WTC11 (cell line): ENCODE results near the gene PHKB. TPM values are rescaled to one million over a fixed set of nuclear protein-coding genes. Genes with fewer than 3 reads are reported as not detected.

Source experiments
- ATAC-seq: fragments of 200-7000 bp; cut with Tn5 transposase; 2 replicates; pipeline ENCODE4 v1.10.0; 2021; ENCODE audit warnings: mild to moderate bottlenecking, moderate library complexity
- CTCF ChIA-PET: fragments of 300-600 bp; sonication (Branson Sonifier 250); formaldehyde crosslinking; loops from one replicate; lab custom pipeline; 2021; ENCODE audit warnings: antibody characterized with exemption; lab: Charles Lee
- POLR2A ChIA-PET: fragments of 350-600 bp; sonication (Branson Sonifier 250); formaldehyde crosslinking; loops from one replicate; lab custom pipeline; 2021; ENCODE audit warnings: antibody characterized with exemption; lab: Charles Lee
- DNase-seq: peaks from one replicate; pipeline ENCODE4 v3.0.0; 2021; ENCODE audit warnings: low spot score
- H3K27ac Mint-ChIP-seq: 2 replicates; pipeline ENCODE4 v1.8.0; 2021; ENCODE audit warnings: mixed read lengths
- H3K27me3 Mint-ChIP-seq: 2 replicates; pipeline ENCODE4 v1.8.0; 2021; ENCODE audit warnings: low read depth, mild to moderate bottlenecking, moderate library complexity, mixed read lengths
- H3K36me3 Mint-ChIP-seq: 2 replicates; pipeline ENCODE4 v1.8.0; 2021; ENCODE audit warnings: mixed read lengths
- H3K4me1 Mint-ChIP-seq: 2 replicates; pipeline ENCODE4 v1.8.0; 2022; ENCODE audit warnings: mixed read lengths
- H3K4me3 Mint-ChIP-seq: 2 replicates; pipeline ENCODE4 v1.8.0; 2021; ENCODE audit warnings: mild to moderate bottlenecking, moderate library complexity, mixed read lengths
- H3K9me3 Mint-ChIP-seq: 2 replicates; pipeline ENCODE4 v1.8.0; 2021; ENCODE audit warnings: mixed read lengths
- ARID4B ChIP-seq: sonication (generic); formaldehyde crosslinking; IDR thresholded peaks from 2 replicates; pipeline ENCODE4 v1.8.0; 2023; ENCODE audit warnings: missing genetic modification reagents, mild to moderate bottlenecking, borderline replicate concordance
- ATF6 ChIP-seq: sonication (generic); formaldehyde crosslinking; IDR thresholded peaks from 2 replicates; pipeline ENCODE4 v1.8.1; 2023; ENCODE audit warnings: mild to moderate bottlenecking, missing genetic modification reagents
- CREB1 ChIP-seq: sonication (generic); formaldehyde crosslinking; IDR thresholded peaks from 2 replicates; pipeline ENCODE4 v1.8.0; 2023; ENCODE audit warnings: mild to moderate bottlenecking, missing genetic modification reagents
- CTCF ChIP-seq: fragments of 200-600 bp; IDR thresholded peaks from 2 replicates; pipeline ENCODE4 v1.8.0; 2022; ENCODE audit warnings: antibody characterized with exemption
- ERG ChIP-seq: fragments of 250-450 bp; sonication (Bioruptor Pico); IDR thresholded peaks from 2 replicates; pipeline ENCODE4 v1.8.0; 2021; ENCODE audit warnings: mild to moderate bottlenecking
- GRHL2 ChIP-seq: fragments of 250-450 bp; sonication (Bioruptor Pico); IDR thresholded peaks from 2 replicates; pipeline ENCODE4 v1.8.0; 2022; ENCODE audit warnings: mild to moderate bottlenecking, moderate library complexity; ENCODE audit not compliant: insufficient replicate concordance, severe bottlenecking
- GTF2I ChIP-seq: fragments of 250-450 bp; sonication (Bioruptor Pico); conservative IDR thresholded peaks from 2 replicates; pipeline ENCODE4 v1.4.0; 2021; ENCODE audit warnings: mild to moderate bottlenecking
- HMGA2 ChIP-seq: fragments of 250-450 bp; sonication (Bioruptor Pico); IDR thresholded peaks from 2 replicates; pipeline ENCODE4 v1.4.0; 2021; ENCODE audit warnings: mild to moderate bottlenecking, moderate library complexity
- IRF2 ChIP-seq: sonication (generic); formaldehyde crosslinking; IDR thresholded peaks from 2 replicates; pipeline ENCODE4 v1.8.0; 2022; ENCODE audit warnings: low read depth, missing genetic modification reagents, borderline replicate concordance
- JAZF1 ChIP-seq: fragments of 250-450 bp; sonication (Bioruptor Pico); IDR thresholded peaks from 2 replicates; pipeline ENCODE4 v1.9.0; 2021; ENCODE audit warnings: moderate library complexity, mild to moderate bottlenecking, inconsistent platforms
- MYBL2 ChIP-seq: sonication (generic); formaldehyde crosslinking; IDR thresholded peaks from 2 replicates; pipeline ENCODE4 v1.8.1; 2023; ENCODE audit warnings: mild to moderate bottlenecking, moderate library complexity, missing genetic modification reagents
- NR2C2 ChIP-seq: sonication (generic); formaldehyde crosslinking; IDR thresholded peaks from 2 replicates; pipeline ENCODE4 v1.8.0; 2022; ENCODE audit warnings: mild to moderate bottlenecking, missing genetic modification reagents
- PREB ChIP-seq: sonication (generic); formaldehyde crosslinking; IDR thresholded peaks from 2 replicates; pipeline ENCODE4 v1.8.1; 2022; ENCODE audit warnings: mild to moderate bottlenecking, missing genetic modification reagents, moderate library complexity, borderline replicate concordance
- PRRX2 ChIP-seq: fragments of 250-450 bp; sonication (Bioruptor Pico); IDR thresholded peaks from 2 replicates; pipeline ENCODE4 v1.8.0; 2021; ENCODE audit warnings: mild to moderate bottlenecking
- USF2 ChIP-seq: sonication (generic); formaldehyde crosslinking; IDR thresholded peaks from 2 replicates; pipeline ENCODE4 v1.8.1; 2023; ENCODE audit warnings: mild to moderate bottlenecking, missing genetic modification reagents, moderate library complexity
- ZBTB21 ChIP-seq: sonication (generic); formaldehyde crosslinking; IDR thresholded peaks from 2 replicates; pipeline ENCODE4 v1.8.1; 2023; ENCODE audit warnings: mild to moderate bottlenecking, missing genetic modification reagents, borderline replicate concordance
- ZNF232 ChIP-seq: sonication (generic); formaldehyde crosslinking; IDR thresholded peaks from 2 replicates; pipeline ENCODE4 v1.8.0; 2022; ENCODE audit warnings: mild to moderate bottlenecking, missing genetic modification reagents
- ZNF423 ChIP-seq: fragments of 250-450 bp; sonication (Bioruptor Pico); IDR thresholded peaks from 2 replicates; pipeline ENCODE4 v2.1.2; 2022; ENCODE audit warnings: mild to moderate bottlenecking, moderate library complexity
- ZSCAN18 ChIP-seq: fragments of 250-450 bp; sonication (Bioruptor Pico); IDR thresholded peaks from 2 replicates; pipeline ENCODE4 v2.1.2; 2022; ENCODE audit warnings: mild to moderate bottlenecking, moderate library complexity
- total RNA-seq: library from RNA; stranded (reverse); gene quantifications from 3 replicates; pipeline ENCODE4 v1.2.3, GENCODE V29; 2021

The PHKB gene
- total RNA-seq, 1 experiment from 2014 or later = 43.9 TPM

GRCh38 chr16:47711809-47712208, 250.7 kb downstream of the PHKB start (continued):
- no peak for TF ChIP-seq ERG
- TF ChIP-seq PRRX2 (CRISPR knock-in tag) = no peak
- no peak for TF ChIP-seq IRF2
- no peak for TF ChIP-seq CTCF
- no peak for TF ChIP-seq CREB1 (CRISPR knock-in tag)
- TF ChIP-seq GRHL2 = no peak
- no peak for TF ChIP-seq HMGA2 (CRISPR knock-in tag)
- TF ChIP-seq JAZF1 (CRISPR knock-in tag) = no peak

GRCh38 chr16:47712276-47713224, 251.4 kb downstream of the PHKB start:
- H3K4me3 Mint-ChIP-seq = no peak overlapping the region
- no peak for DNase-seq
- TF ChIP-seq ZBTB21 (CRISPR knock-in tag) (no peak), PREB (CRISPR knock-in tag) (no peak), CTCF (no peak), ATF6 (CRISPR knock-in tag) (no peak), ZNF232 (no peak), USF2 (CRISPR knock-in tag) (no peak), ZSCAN18 (no peak), ARID4B (CRISPR knock-in tag) (no peak), GRHL2 (no peak), ZNF423 (CRISPR knock-in tag) (no peak), GTF2I (CRISPR knock-in tag) (no peak), NR2C2 (CRISPR knock-in tag) (no peak), MYBL2 (no peak)

More at GRCh38 chr16:47712276-47713224, 251.4 kb downstream of the PHKB start:
- Mint-ChIP-seq H3K36me3 (no peaks in the 10 kb centered on the region), H3K27ac (no peak overlapping the region), H3K9me3 (no peaks in the 10 kb centered on the region), H3K27me3 (no peaks in the 10 kb centered on the region), H3K4me1 (no peaks in the 10 kb centered on the region)
- ChIA-PET CTCF (no interaction called here), POLR2A (no interaction called here)
- ATAC-seq = no peak
